ENCODE data around the gene EFNA2. TPM values are rescaled to one million over a fixed set of nuclear protein-coding genes. Genes with fewer than 3 reads are reported as not detected.

EFNA2 gene
- total RNA-seq, 1 donor from 2014 or later, result not detected

- DNase-seq (no peak), ATAC-seq (ENCODE audit: low read depth) (no peak)
- ChIA-PET POLR2A (interaction anchor here (1.4 kb wide), 1 partner anchor 10 kb away, joined by 3 read pairs; the partner anchor contains the start of gene FAM174C), CTCF (no interaction called here)
- Mint-ChIP-seq H3K4me1 (peaks cover 10% of the 10 kb centered on the region), H3K4me3 (peak overlapping the region; percentile 19), H3K27ac (no peak overlapping the region), H3K27me3 (peaks cover 32% of the 10 kb centered on the region), H3K36me3 (ENCODE audit: low read depth) (peaks cover 2% of the 10 kb centered on the region), H3K9me3 (no peaks in the 10 kb centered on the region)
- intact Hi-C loops (cut with micrococcal nuclease), result no loop called here
- TF ChIP-seq CTCF (IDR thresholded peaks at IDR 0.05), result no peak
These were observed 515 bp upstream of the EFNA2 start for GRCh38 chr19:1284979-1285736.

DNA sequence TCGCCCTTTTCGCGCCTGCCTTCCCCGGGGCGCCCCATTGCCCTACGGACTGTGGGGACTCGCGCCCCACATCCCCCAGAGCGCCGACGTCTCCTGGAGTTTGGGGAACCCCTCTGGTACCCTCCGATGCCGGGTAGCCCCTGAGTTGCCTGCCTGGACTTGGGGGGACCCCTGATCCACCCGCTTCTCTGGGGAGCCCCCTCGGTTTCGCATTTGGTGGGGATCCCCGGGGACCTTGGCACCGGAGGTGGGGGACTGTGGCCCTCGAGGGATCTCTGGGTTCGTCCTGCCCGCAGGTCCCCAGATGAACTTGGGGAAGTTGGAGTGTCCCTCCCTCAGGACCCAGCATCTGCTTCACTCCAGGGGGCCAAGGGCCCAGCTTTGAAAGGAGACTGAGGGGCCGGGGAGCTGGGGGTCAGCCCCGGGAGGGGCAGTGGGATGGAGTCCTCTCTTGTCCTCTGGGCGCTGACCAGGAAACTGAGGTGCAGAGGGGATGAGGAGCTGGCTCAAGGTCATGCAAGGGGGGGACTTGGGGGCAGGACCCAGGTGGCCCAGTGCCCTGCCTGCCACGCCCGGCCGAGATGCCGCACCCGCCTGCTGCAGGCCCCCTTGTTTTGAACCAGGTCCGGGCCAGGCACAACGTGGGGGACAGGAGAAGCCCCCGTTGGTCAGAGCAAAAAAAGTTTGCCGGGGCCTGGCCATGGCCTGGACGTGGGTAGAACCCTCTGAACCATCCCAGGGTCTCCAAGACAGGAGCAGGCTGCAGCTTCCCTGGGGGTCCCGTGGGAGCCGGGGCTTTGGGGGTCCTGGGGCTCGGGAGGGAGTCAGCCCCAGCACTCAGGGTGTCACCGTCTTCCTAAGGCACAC lies 1.0 kb downstream of the EFNA2 start:
- peaks cover 10% of the 10 kb centered on the region for H3K4me1 Mint-ChIP-seq
- H3K9me3 Mint-ChIP-seq, result no peaks in the 10 kb centered on the region
- H3K36me3 Mint-ChIP-seq (ENCODE audit: low read depth), result no peaks in the 10 kb centered on the region
- ChIA-PET CTCF (no interaction called here), POLR2A (interaction anchor here (0.6 kb wide), 1 partner anchor 316 kb away, joined by 3 read pairs; no protein-coding TSS in a partner anchor)
- intact Hi-C loops (cut with micrococcal nuclease), result no loop called here
- TF ChIP-seq CTCF (IDR thresholded peaks at IDR 0.05), result no peak
- no peak overlapping the region for H3K27ac Mint-ChIP-seq
- no peak for DNase-seq
- ATAC-seq (ENCODE audit: low read depth), result no peak
- H3K27me3 Mint-ChIP-seq, result peaks cover 30% of the 10 kb centered on the region
- peak overlapping the region; percentile 70 for H3K4me3 Mint-ChIP-seq

DNA sequence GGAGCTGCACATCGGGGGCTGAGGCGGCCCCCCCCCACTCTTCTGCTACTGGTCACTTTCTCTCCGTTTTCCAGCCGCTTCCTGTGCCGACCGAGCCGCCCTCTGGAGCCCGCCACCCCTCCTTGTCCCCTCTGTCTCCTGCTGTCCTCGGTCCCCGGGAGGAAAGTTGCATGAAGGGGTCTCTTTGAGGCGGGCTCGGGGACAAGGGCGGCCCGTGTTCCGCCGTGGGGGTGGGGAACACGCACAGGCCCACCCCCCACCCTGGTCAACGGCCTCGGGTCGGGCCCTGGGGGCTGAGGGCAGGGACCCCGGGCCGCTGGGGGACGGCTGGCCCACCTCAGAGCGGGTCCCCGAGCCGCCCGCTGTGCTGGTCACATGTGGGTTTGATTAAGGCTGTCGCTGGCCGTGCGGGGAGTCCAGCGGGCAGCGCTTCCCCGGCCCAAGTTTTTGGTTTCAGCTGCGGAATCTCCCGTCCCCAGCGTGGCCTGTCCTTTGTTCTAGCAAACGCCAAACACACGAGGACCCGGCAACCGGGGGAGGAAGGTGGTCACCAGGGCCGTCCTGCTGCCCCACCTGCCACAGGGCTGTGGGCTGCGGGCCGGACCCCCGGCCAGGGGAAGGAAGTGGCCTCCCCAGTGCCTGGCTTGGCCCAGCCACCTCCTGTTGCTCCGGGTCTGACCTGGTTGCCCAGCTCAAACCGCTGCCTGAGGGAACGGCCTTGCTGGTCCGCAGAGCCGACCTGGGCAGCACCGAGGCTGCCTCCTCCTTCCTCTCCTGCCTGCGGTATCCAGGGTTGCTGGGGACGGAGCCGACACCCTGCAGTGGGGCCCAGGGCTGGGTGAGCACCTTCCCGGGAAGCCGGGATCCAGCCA lies 1.9 kb downstream of the EFNA2 start:
- intact Hi-C loops (cut with micrococcal nuclease), result no loop called here

GRCh38 chr19:1288226-1288612 lies 2.5 kb downstream of the EFNA2 start:
- peaks cover 19% of the 10 kb centered on the region for H3K4me1 Mint-ChIP-seq
- no peak overlapping the region for H3K27ac Mint-ChIP-seq
- no peak for TF ChIP-seq CTCF (IDR thresholded peaks at IDR 0.05)
- H3K9me3 Mint-ChIP-seq, result no peaks in the 10 kb centered on the region
- DNase-seq, result no peak
- no peaks in the 10 kb centered on the region for H3K36me3 Mint-ChIP-seq (ENCODE audit: low read depth)
- no peak for ATAC-seq (ENCODE audit: low read depth)
- peaks cover 32% of the 10 kb centered on the region for H3K27me3 Mint-ChIP-seq
- ChIA-PET POLR2A (no interaction called here), CTCF (no interaction called here)
- no peak overlapping the region for H3K4me3 Mint-ChIP-seq
- intact Hi-C loops (cut with micrococcal nuclease), result no loop called here

More for the DNA sequence above, 1.9 kb downstream of the EFNA2 start:
- no peak overlapping the region for H3K27ac Mint-ChIP-seq
- peaks cover 18% of the 10 kb centered on the region for H3K4me1 Mint-ChIP-seq
- no peak overlapping the region for H3K4me3 Mint-ChIP-seq
- no peak for DNase-seq
- TF ChIP-seq CTCF (IDR thresholded peaks at IDR 0.05), result no peak
- H3K27me3 Mint-ChIP-seq, result peaks cover 33% of the 10 kb centered on the region
- POLR2A ChIA-PET, result interaction anchor here (0.6 kb wide), 1 partner anchor 315 kb away, joined by 3 read pairs; no protein-coding TSS in a partner anchor
- CTCF ChIA-PET, result no interaction called here
- H3K36me3 Mint-ChIP-seq (ENCODE audit: low read depth), result no peaks in the 10 kb centered on the region
- no peak for ATAC-seq (ENCODE audit: low read depth)
- no peaks in the 10 kb centered on the region for H3K9me3 Mint-ChIP-seq
